ENCODE measurements around the gene HYAL2. TPM values are rescaled to one million over a fixed set of nuclear protein-coding genes. Genes with fewer than 3 reads are reported as not detected.
A peak's percentile ranks its signal among the peaks of the same experiment; 100 is the strongest.

HYAL2 gene
- polyA plus RNA-seq, 3 donors = 18.3 to 25.8 (median 18.9) TPM

DNA sequence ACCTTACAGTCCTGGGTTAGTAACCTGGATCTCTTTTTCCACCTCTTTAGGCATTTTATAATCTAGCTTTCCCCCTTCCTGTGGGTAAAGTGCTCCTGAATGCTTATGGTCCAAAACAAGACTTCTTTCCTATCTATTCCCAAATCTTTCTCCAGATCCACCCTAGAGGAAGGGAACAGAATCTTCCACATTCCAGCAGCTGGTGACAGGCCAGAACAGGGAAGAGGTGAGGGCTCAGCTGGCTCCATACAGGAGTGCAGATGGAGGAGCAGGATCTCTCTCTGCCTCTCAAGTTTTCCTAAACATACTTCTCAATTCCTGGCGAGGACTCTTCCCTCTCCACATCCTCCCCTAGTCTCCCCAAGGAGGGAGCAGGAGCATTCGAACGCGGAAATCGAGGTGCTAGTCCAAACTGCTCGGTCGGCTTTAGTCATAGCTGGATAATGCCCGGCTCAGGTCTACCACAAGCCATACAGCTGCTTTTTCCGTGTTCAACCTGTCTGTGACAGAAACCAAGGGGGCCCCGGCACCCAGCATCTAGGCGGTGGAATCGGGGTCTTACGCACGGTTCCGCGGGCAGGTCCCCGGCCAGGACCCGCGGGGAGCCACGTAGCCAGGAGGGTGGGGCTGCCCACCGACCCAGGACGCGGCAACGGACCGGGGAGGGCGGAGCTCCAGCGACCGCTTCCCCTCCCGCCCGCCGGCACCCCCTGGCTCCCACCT is 14.1 kb upstream of the HYAL2 start:
- Histone ChIP-seq H2AFZ (ENCODE audit: insufficient read depth, low read depth, low read length, poor library complexity, severe bottlenecking) (peak overlapping the region; percentile 62), H3K79me2 (ENCODE audit: insufficient read depth, low read length) (peaks cover 97% of the 10 kb centered on the region), H3K9ac (ENCODE audit: insufficient read depth, low read length, poor library complexity, severe bottlenecking) (peak overlapping the region; percentile 94), H3K4me3 (replicated peaks in 1 of 3; ENCODE audit: low read depth in 2 of 3, low read length in 3 of 3) (peak overlapping the region; percentile 50 to 94 (median 50)), H3K36me3 (replicated peaks in 1 of 2; ENCODE audit: control insufficient read depth in 1 of 2, insufficient read depth in 2 of 2, low read length in 2 of 2) (peaks cover 21 to 47% of the 10 kb centered on the region in 2 donors), H4K20me1 (ENCODE audit: insufficient read depth, low read length) (peaks cover 56% of the 10 kb centered on the region), H3K9me3 (replicated peaks in 1 of 2; ENCODE audit: control insufficient read depth in 1 of 2, insufficient read depth in 1 of 2, low read length in 2 of 2) (no peaks in the 10 kb centered on the region), H3K4me2 (replicated peaks; ENCODE audit: extremely low read depth, low read length, poor library complexity, severe bottlenecking) (peak overlapping the region; percentile 95), H3K4me1 (ENCODE audit: control insufficient read depth in 1 of 2, insufficient read depth in 2 of 2, low read length in 2 of 2) (peaks cover 64 to 69% of the 10 kb centered on the region in 2 donors), H3K27ac (ENCODE audit: low read depth in 1 of 2, low read length in 2 of 2) (peak overlapping the region; percentile 84 to 98), H3K27me3 (ENCODE audit: control insufficient read depth in 2 of 2, insufficient read depth in 2 of 2, low read length in 2 of 2) (no peaks in the 10 kb centered on the region)
- 6% methylated on average over 31 of the region's 31 CpGs for WGBS (ENCODE audit: insufficient coverage)
- TF ChIP-seq, protein P1, sequence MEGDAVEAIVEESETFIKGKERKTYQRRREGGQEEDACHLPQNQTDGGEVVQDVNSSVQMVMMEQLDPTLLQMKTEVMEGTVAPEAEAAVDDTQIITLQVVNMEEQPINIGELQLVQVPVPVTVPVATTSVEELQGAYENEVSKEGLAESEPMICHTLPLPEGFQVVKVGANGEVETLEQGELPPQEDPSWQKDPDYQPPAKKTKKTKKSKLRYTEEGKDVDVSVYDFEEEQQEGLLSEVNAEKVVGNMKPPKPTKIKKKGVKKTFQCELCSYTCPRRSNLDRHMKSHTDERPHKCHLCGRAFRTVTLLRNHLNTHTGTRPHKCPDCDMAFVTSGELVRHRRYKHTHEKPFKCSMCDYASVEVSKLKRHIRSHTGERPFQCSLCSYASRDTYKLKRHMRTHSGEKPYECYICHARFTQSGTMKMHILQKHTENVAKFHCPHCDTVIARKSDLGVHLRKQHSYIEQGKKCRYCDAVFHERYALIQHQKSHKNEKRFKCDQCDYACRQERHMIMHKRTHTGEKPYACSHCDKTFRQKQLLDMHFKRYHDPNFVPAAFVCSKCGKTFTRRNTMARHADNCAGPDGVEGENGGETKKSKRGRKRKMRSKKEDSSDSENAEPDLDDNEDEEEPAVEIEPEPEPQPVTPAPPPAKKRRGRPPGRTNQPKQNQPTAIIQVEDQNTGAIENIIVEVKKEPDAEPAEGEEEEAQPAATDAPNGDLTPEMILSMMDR (IDR thresholded peaks at IDR 0.05) = no peak
- intact Hi-C loops (cut with micrococcal nuclease) = loop anchor here (5.0 kb wide), 1 partner anchor 39 kb away; the partner anchor contains the start of genes HYAL3 (in 2 of the 2) and NAA80 (in 2 of the 2)
- no peak for DNase-seq
- no peaks in the 10 kb centered on the region for H3K9me3 Mint-ChIP-seq
- H3K27me3 Mint-ChIP-seq (ENCODE audit: low read depth in 3 of 3) = no peaks in the 10 kb centered on the region
- peak overlapping the region; percentile 90 to 99 (median 95) for H3K27ac Mint-ChIP-seq
- peaks cover 28 to 52% of the 10 kb centered on the region in 2 donors for H3K36me3 Mint-ChIP-seq
- peaks cover 55% of the 10 kb centered on the region for H3K4me1 Mint-ChIP-seq
- H3K4me3 Mint-ChIP-seq = peak overlapping the region; percentile 79 to 96

DNA sequence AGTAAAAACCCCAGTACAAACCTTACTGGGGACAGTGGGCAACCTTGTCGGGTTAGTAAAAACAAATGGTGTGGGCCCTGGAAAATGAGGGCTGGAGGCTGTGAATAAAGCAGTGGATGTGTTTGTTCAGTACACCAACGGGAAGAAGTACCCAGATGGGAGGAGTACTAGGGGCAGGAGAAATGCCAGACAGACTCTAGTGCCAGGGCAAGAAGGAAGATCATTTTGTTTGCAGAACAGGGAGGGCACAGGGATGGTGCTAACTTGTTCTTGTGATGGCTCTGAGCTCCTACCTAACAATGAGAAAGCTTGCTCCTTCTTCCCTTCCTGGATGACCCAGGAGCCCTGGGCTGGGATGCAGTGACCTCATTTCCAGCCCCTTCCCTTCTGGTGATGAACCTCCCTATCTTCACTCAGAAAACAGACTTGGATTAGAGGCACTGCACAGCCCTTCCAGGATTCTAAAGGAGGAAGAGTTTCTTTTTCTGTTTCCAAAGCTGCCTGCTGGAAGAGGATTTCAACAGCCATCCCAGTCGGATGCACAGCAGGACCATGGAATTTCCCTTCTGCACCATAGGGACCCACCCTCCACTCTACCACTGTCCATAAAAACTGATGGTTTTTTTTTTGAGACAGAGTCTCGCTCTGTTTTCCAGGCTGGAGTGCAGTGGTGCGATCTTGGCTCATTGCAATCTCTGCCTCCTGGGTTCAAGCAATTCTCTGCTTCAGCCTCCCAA is 12.0 kb upstream of the HYAL2 start:
- no peak overlapping the region for H3K4me3 Mint-ChIP-seq
- Histone ChIP-seq H3K9ac (ENCODE audit: insufficient read depth, low read length, poor library complexity, severe bottlenecking) (no peak overlapping the region), H3K79me2 (ENCODE audit: insufficient read depth, low read length) (peaks cover 93% of the 10 kb centered on the region), H3K27ac (ENCODE audit: low read depth in 1 of 2, low read length in 2 of 2) (peak overlapping the region; percentile 39 to 84), H3K36me3 (replicated peaks in 1 of 2; ENCODE audit: control insufficient read depth in 1 of 2, insufficient read depth in 2 of 2, low read length in 2 of 2) (peaks cover 42 to 68% of the 10 kb centered on the region in 2 donors), H3K4me1 (ENCODE audit: control insufficient read depth in 1 of 2, insufficient read depth in 2 of 2, low read length in 2 of 2) (peaks cover 48% of the 10 kb centered on the region in 2 donors), H3K4me2 (replicated peaks; ENCODE audit: extremely low read depth, low read length, poor library complexity, severe bottlenecking) (no peak overlapping the region), H3K27me3 (ENCODE audit: control insufficient read depth in 2 of 2, insufficient read depth in 2 of 2, low read length in 2 of 2) (no peaks in the 10 kb centered on the region), H3K4me3 (replicated peaks in 1 of 3; ENCODE audit: low read depth in 2 of 3, low read length in 3 of 3) (no peak overlapping the region), H4K20me1 (ENCODE audit: insufficient read depth, low read length) (peaks cover 78% of the 10 kb centered on the region), H2AFZ (ENCODE audit: insufficient read depth, low read depth, low read length, poor library complexity, severe bottlenecking) (no peak overlapping the region), H3K9me3 (replicated peaks in 1 of 2; ENCODE audit: control insufficient read depth in 1 of 2, insufficient read depth in 1 of 2, low read length in 2 of 2) (no peaks in the 10 kb centered on the region)
- H3K27me3 Mint-ChIP-seq (ENCODE audit: low read depth in 3 of 3) = peaks cover 0 to under 1% (median 0%) of the 10 kb centered on the region in 3 donors
- intact Hi-C loops (cut with micrococcal nuclease) = loop anchor here (5.0 kb wide), 1 partner anchor 37 kb away; the partner anchor contains the start of genes HYAL3 (in 2 of the 2) and NAA80 (in 2 of the 2)
- peaks cover 50 to 73% of the 10 kb centered on the region in 2 donors for H3K36me3 Mint-ChIP-seq
- peak overlapping the region; percentile 26 to 86 (median 80) for H3K27ac Mint-ChIP-seq
- TF ChIP-seq, protein P1 (IDR thresholded peaks at IDR 0.05) = no peak
- DNase-seq = no peak
- H3K9me3 Mint-ChIP-seq = no peaks in the 10 kb centered on the region
- H3K4me1 Mint-ChIP-seq = peaks cover 41% of the 10 kb centered on the region
- WGBS (ENCODE audit: insufficient coverage) = 84% methylated on average over 4 of the region's 5 CpGs

All from CD14-positive monocyte (primary cell).